Neural progenitor cell (in vitro differentiated cells): ENCODE data around the gene TSPAN3. TPM values are rescaled to one million over a fixed set of nuclear protein-coding genes. Genes with fewer than 3 reads are reported as not detected.

Experiments used
- DNase-seq: peaks from one replicate; pipeline ENCODE4 v3.0.0-alpha.2; 2016; ENCODE audit warnings: low spot score
- H2AFZ ChIP-seq: fragments of 200-600 bp; sonication (generic); replicated peaks from 2 replicates; pipeline ENCODE4 v1.6.1; 2016; ENCODE audit warnings: antibody characterized with exemption
- H3F3A ChIP-seq: fragments of 200-600 bp; sonication (generic); 2 replicates; pipeline ENCODE4 v1.6.1; 2016; ENCODE audit warnings: antibody characterized with exemption, low read depth
- H3K27ac ChIP-seq: fragments of 200-600 bp; sonication (generic); 2 replicates; pipeline ENCODE4 v1.5.1; 2016; ENCODE audit warnings: mild to moderate bottlenecking
- H3K27me3 ChIP-seq: fragments of 200-600 bp; sonication (generic); 2 replicates; pipeline ENCODE4 v1.6.1; 2016; ENCODE audit warnings: mild to moderate bottlenecking, moderate library complexity
- H3K36me3 ChIP-seq: fragments of 200-600 bp; sonication (generic); 2 replicates; pipeline ENCODE4 v1.5.1; 2016
- H3K4me1 ChIP-seq: fragments of 200-600 bp; sonication (generic); 2 replicates; pipeline ENCODE4 v1.6.1; 2016; ENCODE audit warnings: mixed run types
- H3K4me2 ChIP-seq: fragments of 200-600 bp; sonication (generic); 2 replicates; pipeline ENCODE4 v1.6.1; 2016
- H3K4me3 ChIP-seq: fragments of 200-600 bp; sonication (generic); 2 replicates; pipeline ENCODE4 v1.5.1; 2016
- H3K79me2 ChIP-seq: fragments of 200-600 bp; sonication (generic); 2 replicates; pipeline ENCODE4 v1.6.1; 2016; ENCODE audit warnings: low read depth
- H3K9ac ChIP-seq: fragments of 200-600 bp; sonication (generic); 2 replicates; pipeline ENCODE4 v1.6.1; 2016
- H3K9me3 ChIP-seq: fragments of 200-600 bp; sonication (generic); 2 replicates; pipeline ENCODE4 v1.5.1; 2016; ENCODE audit warnings: low read depth
- H4K20me1 ChIP-seq: fragments of 200-600 bp; sonication (generic); 2 replicates; pipeline ENCODE4 v1.6.1; 2016; ENCODE audit warnings: low read depth
- H3K27ac Mint-ChIP-seq: 3 replicates; pipeline ENCODE4 v1.8.0; 2021; ENCODE audit warnings: mixed read lengths
- H3K27me3 Mint-ChIP-seq: 2 replicates; pipeline ENCODE4 v1.8.0; 2022; ENCODE audit warnings: low read depth, mild to moderate bottlenecking, inconsistent platforms, moderate library complexity, mixed read lengths; ENCODE audit not compliant: insufficient read depth
- H3K36me3 Mint-ChIP-seq: 3 replicates; pipeline ENCODE4 v1.8.0; 2021; ENCODE audit warnings: mixed read lengths
- H3K4me1 Mint-ChIP-seq: 3 replicates; pipeline ENCODE4 v1.8.0; 2021; ENCODE audit warnings: mixed read lengths
- H3K4me3 Mint-ChIP-seq: 3 replicates; pipeline ENCODE4 v1.8.0; 2021; ENCODE audit warnings: mild to moderate bottlenecking, moderate library complexity, mixed read lengths
- H3K9me3 Mint-ChIP-seq: 3 replicates; pipeline ENCODE4 v1.8.0; 2020; ENCODE audit warnings: mixed read lengths
- CTCF ChIP-seq: fragments of 200-600 bp; sonication (generic); IDR thresholded peaks from 2 replicates; pipeline ENCODE4 v1.5.1; 2017; ENCODE audit warnings: antibody characterized with exemption, mild to moderate bottlenecking
- EZH2 ChIP-seq: fragments of 200-600 bp; sonication (generic); IDR thresholded peaks from 2 replicates; pipeline ENCODE4 v1.6.1; 2017; ENCODE audit warnings: antibody characterized with exemption, mild to moderate bottlenecking, moderate library complexity
- EZH2phosphoT487 ChIP-seq: fragments of 200-600 bp; sonication (generic); IDR thresholded peaks from 2 replicates; pipeline ENCODE4 v1.6.1; 2017; ENCODE audit warnings: antibody characterized with exemption
- total RNA-seq: library from RNA; depleted of rRNA; stranded (reverse); fragments of >200 nt; gene quantifications from 2 replicates; pipeline ENCODE4 v1.2.3, GENCODE V29; 2015; ENCODE audit warnings: low replicate concordance

The TSPAN3 gene
- total RNA-seq, 1 donor from 2014 or later, result 474 TPM

- no peak overlapping the region for H2AFZ ChIP-seq
- TF ChIP-seq CTCF (no peak), EZH2 (no peak), EZH2phosphoT487 (no peak)
- H3K27ac Mint-ChIP-seq, result no peak overlapping the region
Measured at GRCh38 chr15:77111789-77112188, 40.9 kb upstream of the TSPAN3 start.

GRCh38 chr15:77107531-77108355 lies 36.8 kb upstream of the TSPAN3 start:
- Histone ChIP-seq H3K79me2 (no peaks in the 10 kb centered on the region), H3K36me3 (no peaks in the 10 kb centered on the region), H3K9ac (no peak overlapping the region), H3F3A (no peaks in the 10 kb centered on the region), H3K4me1 (no peaks in the 10 kb centered on the region), H3K4me2 (no peak overlapping the region), H3K9me3 (no peaks in the 10 kb centered on the region), H3K27ac (no peak overlapping the region), H3K27me3 (no peaks in the 10 kb centered on the region), H4K20me1 (no peaks in the 10 kb centered on the region), H3K4me3 (no peak overlapping the region), H2AFZ (no peak overlapping the region)
- Mint-ChIP-seq H3K36me3 (no peaks in the 10 kb centered on the region), H3K27ac (peak overlapping the region; percentile 50), H3K9me3 (no peaks in the 10 kb centered on the region), H3K4me3 (no peak overlapping the region), H3K27me3 (peaks cover 5% of the 10 kb centered on the region), H3K4me1 (peaks cover 21% of the 10 kb centered on the region)
- TF ChIP-seq EZH2 (no peak), CTCF (peak; percentile 85), EZH2phosphoT487 (no peak)
- DNase-seq, result peak; percentile 83

More at GRCh38 chr15:77111789-77112188, 40.9 kb upstream of the TSPAN3 start:
- peaks cover 3% of the 10 kb centered on the region for H3K36me3 Mint-ChIP-seq
- Histone ChIP-seq H3K9ac (no peak overlapping the region), H3K36me3 (no peaks in the 10 kb centered on the region), H3K4me1 (no peaks in the 10 kb centered on the region), H3K4me3 (no peak overlapping the region), H4K20me1 (no peaks in the 10 kb centered on the region), H3F3A (peaks cover 4% of the 10 kb centered on the region), H3K27ac (no peak overlapping the region), H3K27me3 (no peaks in the 10 kb centered on the region), H3K79me2 (no peaks in the 10 kb centered on the region), H3K9me3 (no peaks in the 10 kb centered on the region), H3K4me2 (no peak overlapping the region)
- no peak overlapping the region for H3K4me3 Mint-ChIP-seq
- H3K27me3 Mint-ChIP-seq, result no peaks in the 10 kb centered on the region
- H3K4me1 Mint-ChIP-seq, result peaks cover 17% of the 10 kb centered on the region
- H3K9me3 Mint-ChIP-seq, result no peaks in the 10 kb centered on the region
- no peak for DNase-seq

GRCh38 chr15:77107068-77107467 lies 36.2 kb upstream of the TSPAN3 start:
- peak overlapping the region; percentile 38 for H3K27ac Mint-ChIP-seq
- DNase-seq, result no peak
- no peaks in the 10 kb centered on the region for H3K36me3 Mint-ChIP-seq
- no peak overlapping the region for H3K4me3 Mint-ChIP-seq
- Histone ChIP-seq H3K36me3 (no peaks in the 10 kb centered on the region), H3K9ac (no peak overlapping the region), H3K4me1 (no peaks in the 10 kb centered on the region), H3K27ac (no peak overlapping the region), H3K79me2 (no peaks in the 10 kb centered on the region), H4K20me1 (no peaks in the 10 kb centered on the region), H3K9me3 (no peaks in the 10 kb centered on the region), H3F3A (no peaks in the 10 kb centered on the region), H2AFZ (no peak overlapping the region), H3K4me2 (no peak overlapping the region), H3K27me3 (no peaks in the 10 kb centered on the region), H3K4me3 (no peak overlapping the region)
- no peak for TF ChIP-seq EZH2phosphoT487
- TF ChIP-seq CTCF, result no peak
- no peak for TF ChIP-seq EZH2
- peaks cover 21% of the 10 kb centered on the region for H3K4me1 Mint-ChIP-seq
- H3K9me3 Mint-ChIP-seq, result no peaks in the 10 kb centered on the region
- H3K27me3 Mint-ChIP-seq, result peaks cover 5% of the 10 kb centered on the region
